Fibroblast of lung (primary cell): ENCODE results near the gene PMM2.

Experiments
- CTCF ChIP-seq, 2 donors: IDR thresholded peaks in 1 of 2; conservative IDR thresholded peaks in 1 of 2; 1 replicate in 1 of 2; 2 replicates in 1 of 2; pipeline ENCODE4 v1.5.1; 2011 to 2012; ENCODE audit warnings: low read length in 2 of 2, control low read depth in 1 of 2, inconsistent platforms in 1 of 2, low read depth in 1 of 2, mild to moderate bottlenecking in 1 of 2
- EZH2 ChIP-seq: IDR thresholded peaks from 2 replicates; pipeline ENCODE4 v1.5.1; 2012; ENCODE audit warnings: low read length, control low read depth, mild to moderate bottlenecking; ENCODE audit errors: missing control alignments

GRCh38 chr16:8848939-8849391 lies 51.3 kb downstream of the PMM2 start:
- TF ChIP-seq CTCF (conservative IDR thresholded peaks at IDR 0.05 in 1 of 2, IDR thresholded peaks at IDR 0.05 in 1 of 2; ENCODE audit: low read depth in 1 of 2, low read length in 2 of 2): no peak
- TF ChIP-seq EZH2: no peak
